Vagina (tissue), 2 donors: ENCODE measurements around the gene DNAAF1. TPM values are rescaled to one million over a fixed set of nuclear protein-coding genes. Genes with fewer than 3 reads are reported as not detected.

Source experiments
- DNase-seq, 2 donors: peaks; one replicate each; pipeline ENCODE4 v3.0.0-alpha.2; 2017; ENCODE audit errors: extremely low spot score in 2 of 2
- H3K27ac ChIP-seq: fragments of 200-600 bp; sonication (generic); one replicate; pipeline ENCODE4 v1.5.1; 2019
- H3K27me3 ChIP-seq: fragments of 200-600 bp; sonication (generic); one replicate; pipeline ENCODE4 v1.5.1; 2019
- H3K36me3 ChIP-seq, 2 donors: fragments of 200-600 bp; sonication (generic); one replicate each; pipeline ENCODE4 v1.5.1; 2017 to 2019
- H3K4me1 ChIP-seq: fragments of 200-600 bp; sonication (generic); one replicate; pipeline ENCODE4 v1.5.1; 2019
- H3K4me3 ChIP-seq, 2 donors: fragments of 200-600 bp; sonication (generic); 1 replicate in 1 of 2; 2 replicates in 1 of 2; pipeline ENCODE4 v1.5.1; 2016 to 2019
- H3K9me3 ChIP-seq: fragments of 200-600 bp; sonication (generic); one replicate; pipeline ENCODE4 v1.5.1; 2019
- POLR2A ChIP-seq, 2 donors: fragments of 450-650 bp; IDR thresholded peaks; one replicate each; pipeline ENCODE4 v1.6.1; 2017; ENCODE audit warnings: antibody characterized with exemption in 2 of 2, mild to moderate bottlenecking in 2 of 2, moderate library complexity in 2 of 2
- POLR2AphosphoS5 ChIP-seq, 2 donors: sonication (generic); formaldehyde crosslinking; IDR thresholded peaks; one replicate each; pipeline ENCODE4 v1.9.0; 2017; ENCODE audit warnings: antibody characterized with exemption in 2 of 2, mild to moderate bottlenecking in 2 of 2, low read depth in 1 of 2; ENCODE audit not compliant: insufficient read depth in 1 of 2
- intact Hi-C: fragments of 100-400 bp; cut with DNase I; formaldehyde crosslinking; loops from one replicate; pipeline ENCODE4 v1.15.1; 2023
- total RNA-seq: library from RNA; depleted of rRNA; stranded (reverse); fragments of >200 nt; gene quantifications from one replicate; pipeline ENCODE4 v1.2.3, GENCODE V29; 2016
- TF ChIP-seq, protein P1 (sequence below), 3 experiments: fragments of 450-650 bp in 2 of 3; fragments of 200-600 bp in 1 of 3; sonication (generic) in 1 of 3; IDR thresholded peaks; one replicate each; pipeline ENCODE4 v1.5.1; 2017 to 2019; ENCODE audit warnings: antibody characterized with exemption in 3 of 3, mild to moderate bottlenecking in 2 of 3, moderate library complexity in 2 of 3

Gene DNAAF1
- total RNA-seq, 1 donor from 2014 or later: not detected

DNA sequence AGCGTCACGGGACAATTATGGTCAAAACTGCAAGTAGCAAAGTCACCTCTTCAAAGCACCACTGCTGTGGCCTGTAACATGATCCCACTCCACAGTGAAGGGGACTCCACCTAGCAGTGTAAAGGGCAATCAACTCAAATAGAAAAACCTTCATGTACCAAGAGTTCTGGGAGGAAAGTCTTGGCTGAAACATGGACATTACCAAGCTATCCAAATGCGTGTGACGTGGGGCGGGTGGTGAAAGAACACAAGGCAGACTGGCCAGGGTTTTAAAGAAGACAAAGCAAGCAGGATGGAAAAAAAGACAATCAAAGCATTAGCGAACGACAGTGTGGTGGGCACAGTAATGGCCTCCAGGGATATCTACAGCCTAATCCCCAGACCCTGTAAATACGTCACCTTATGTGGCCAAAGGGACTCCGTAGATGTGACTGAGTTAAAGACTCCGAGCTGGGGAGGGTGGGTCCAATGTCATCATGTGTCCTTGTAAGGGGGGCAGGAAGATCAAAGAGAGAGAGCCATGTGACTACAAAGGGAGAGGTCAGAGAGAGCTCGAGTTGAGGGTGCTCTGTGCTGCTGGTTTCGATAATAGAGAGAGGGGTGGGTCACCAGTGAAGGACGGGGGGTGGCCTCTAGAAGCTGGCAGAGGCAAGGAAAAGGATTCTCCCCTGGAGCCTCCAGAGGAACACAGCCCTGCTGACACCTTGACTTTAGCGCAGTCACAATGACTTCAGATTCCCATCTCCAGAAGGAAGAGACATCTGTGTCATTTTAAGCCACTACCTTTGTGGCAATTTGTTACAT, 6.1 kb upstream of the DNAAF1 start:
- no peak overlapping the region for H3K27ac ChIP-seq
- TF ChIP-seq POLR2AphosphoS5 (IDR thresholded peaks at IDR 0.05; ENCODE audit: insufficient read depth in 1 of 2, low read depth in 1 of 2) (no peak), POLR2A (IDR thresholded peaks at IDR 0.05) (no peak)
- TF ChIP-seq, protein P1, sequence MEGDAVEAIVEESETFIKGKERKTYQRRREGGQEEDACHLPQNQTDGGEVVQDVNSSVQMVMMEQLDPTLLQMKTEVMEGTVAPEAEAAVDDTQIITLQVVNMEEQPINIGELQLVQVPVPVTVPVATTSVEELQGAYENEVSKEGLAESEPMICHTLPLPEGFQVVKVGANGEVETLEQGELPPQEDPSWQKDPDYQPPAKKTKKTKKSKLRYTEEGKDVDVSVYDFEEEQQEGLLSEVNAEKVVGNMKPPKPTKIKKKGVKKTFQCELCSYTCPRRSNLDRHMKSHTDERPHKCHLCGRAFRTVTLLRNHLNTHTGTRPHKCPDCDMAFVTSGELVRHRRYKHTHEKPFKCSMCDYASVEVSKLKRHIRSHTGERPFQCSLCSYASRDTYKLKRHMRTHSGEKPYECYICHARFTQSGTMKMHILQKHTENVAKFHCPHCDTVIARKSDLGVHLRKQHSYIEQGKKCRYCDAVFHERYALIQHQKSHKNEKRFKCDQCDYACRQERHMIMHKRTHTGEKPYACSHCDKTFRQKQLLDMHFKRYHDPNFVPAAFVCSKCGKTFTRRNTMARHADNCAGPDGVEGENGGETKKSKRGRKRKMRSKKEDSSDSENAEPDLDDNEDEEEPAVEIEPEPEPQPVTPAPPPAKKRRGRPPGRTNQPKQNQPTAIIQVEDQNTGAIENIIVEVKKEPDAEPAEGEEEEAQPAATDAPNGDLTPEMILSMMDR (IDR thresholded peaks at IDR 0.05): no peak

DNA sequence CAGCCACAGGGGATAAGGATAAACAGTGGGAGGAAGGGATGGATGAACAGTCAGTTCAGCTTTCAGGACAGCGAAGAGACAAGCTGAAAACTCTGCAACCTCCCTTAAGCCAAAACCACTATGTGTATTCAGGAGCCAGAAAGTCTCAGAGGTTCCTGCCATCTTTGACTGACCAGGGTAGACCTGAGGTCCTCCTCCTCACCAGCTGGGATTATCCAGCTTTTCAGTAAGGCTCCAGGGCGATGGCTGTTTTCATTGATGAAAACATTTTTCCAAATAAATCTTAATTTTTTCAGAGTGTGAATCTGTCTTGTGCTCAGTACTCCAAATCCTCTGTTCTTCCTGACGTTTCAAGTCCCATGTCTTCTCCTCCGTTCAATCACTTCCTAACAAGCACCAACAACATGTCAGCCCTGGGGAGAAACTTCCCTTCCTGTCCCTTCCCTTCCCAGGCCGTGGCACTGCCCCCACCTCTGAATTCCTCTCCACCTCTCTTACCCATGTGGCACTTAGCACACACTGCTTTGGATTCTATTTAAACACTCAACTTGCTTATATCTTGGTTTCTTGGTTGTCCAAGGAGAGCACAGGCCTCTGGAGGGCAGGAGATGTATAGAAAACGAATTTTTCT, 5.4 kb upstream of the DNAAF1 start:
- TF ChIP-seq, protein P1 (IDR thresholded peaks at IDR 0.05): no peak
- TF ChIP-seq POLR2AphosphoS5 (IDR thresholded peaks at IDR 0.05; ENCODE audit: insufficient read depth in 1 of 2, low read depth in 1 of 2) (no peak), POLR2A (IDR thresholded peaks at IDR 0.05) (no peak)
- no peaks in the 10 kb centered on the region for H3K27me3 ChIP-seq
- intact Hi-C loops: no loop called here
- H3K36me3 ChIP-seq: no peaks in the 10 kb centered on the region
- no peak overlapping the region for H3K4me3 ChIP-seq
- no peak overlapping the region for H3K27ac ChIP-seq
- no peak for DNase-seq
- H3K4me1 ChIP-seq: peaks cover 25% of the 10 kb centered on the region
- H3K9me3 ChIP-seq: no peaks in the 10 kb centered on the region

More for the DNA sequence above, 6.1 kb upstream of the DNAAF1 start:
- Histone ChIP-seq H3K4me3 (no peak overlapping the region), H3K4me1 (peaks cover 20% of the 10 kb centered on the region), H3K36me3 (no peaks in the 10 kb centered on the region), H3K9me3 (no peaks in the 10 kb centered on the region), H3K27me3 (no peaks in the 10 kb centered on the region)
- intact Hi-C loops: no loop called here
- DNase-seq: no peak

DNA sequence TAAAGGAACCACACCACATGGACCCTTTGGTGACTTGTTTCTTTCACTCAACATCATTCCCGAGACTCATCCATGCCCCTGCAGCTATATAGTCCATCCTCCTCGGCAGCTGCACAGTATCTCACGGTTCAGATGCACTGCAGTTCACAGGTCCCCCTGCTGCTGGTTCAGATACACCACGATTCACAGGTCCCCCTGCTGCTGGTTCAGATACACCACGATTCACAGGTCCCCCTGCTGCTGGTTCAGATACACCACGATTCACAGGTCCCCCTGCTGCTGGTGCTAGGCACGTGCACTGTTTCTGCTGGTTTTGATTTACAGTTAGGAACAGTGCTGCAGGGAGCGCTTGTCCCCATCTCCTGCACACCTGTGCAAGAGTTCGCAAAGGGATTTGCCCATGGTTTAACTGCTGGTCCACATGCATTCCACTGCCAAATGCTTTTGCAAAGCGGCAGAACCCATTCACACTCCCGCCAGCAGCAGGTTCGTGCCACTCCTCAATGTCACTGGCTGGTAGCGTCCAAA, 3.9 kb upstream of the DNAAF1 start:
- Histone ChIP-seq H3K36me3 (no peaks in the 10 kb centered on the region), H3K4me3 (no peak overlapping the region), H3K4me1 (peaks cover 25% of the 10 kb centered on the region), H3K27ac (no peak overlapping the region), H3K27me3 (no peaks in the 10 kb centered on the region), H3K9me3 (no peaks in the 10 kb centered on the region)
- no peak for TF ChIP-seq POLR2AphosphoS5 (IDR thresholded peaks at IDR 0.05; ENCODE audit: insufficient read depth in 1 of 2, low read depth in 1 of 2)
- TF ChIP-seq, protein P1 (IDR thresholded peaks at IDR 0.05): no peak
- no peak for TF ChIP-seq POLR2A (IDR thresholded peaks at IDR 0.05)
- intact Hi-C loops: no loop called here
- no peak for DNase-seq

DNA sequence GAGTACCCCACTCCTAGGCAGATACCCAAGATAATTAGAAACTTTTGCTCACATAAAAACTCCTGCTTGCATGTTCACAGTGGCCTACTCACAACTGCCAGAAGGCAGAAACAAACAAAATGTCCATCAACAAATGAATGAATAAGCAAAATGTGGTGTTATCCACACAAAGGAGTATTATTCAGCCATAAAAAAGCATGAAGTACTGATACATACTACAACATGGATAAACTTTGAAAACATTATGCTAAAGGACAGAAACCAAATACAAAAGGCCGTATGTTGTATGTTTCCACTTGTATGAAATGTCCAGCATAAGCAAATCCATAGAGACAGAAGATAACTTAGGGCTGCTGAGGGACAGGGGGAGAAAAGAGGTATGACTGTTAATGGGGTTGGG, 2.0 kb upstream of the DNAAF1 start:
- H3K27me3 ChIP-seq: no peaks in the 10 kb centered on the region

More for the DNA sequence above, 2.0 kb upstream of the DNAAF1 start:
- H3K27ac ChIP-seq: no peak overlapping the region
- intact Hi-C loops: no loop called here
- no peak for TF ChIP-seq POLR2A (IDR thresholded peaks at IDR 0.05)
- TF ChIP-seq POLR2AphosphoS5 (IDR thresholded peaks at IDR 0.05; ENCODE audit: insufficient read depth in 1 of 2, low read depth in 1 of 2): no peak
- TF ChIP-seq, protein P1 (IDR thresholded peaks at IDR 0.05): no peak
- no peak for DNase-seq
- H3K4me3 ChIP-seq: no peak overlapping the region
- H3K9me3 ChIP-seq: no peaks in the 10 kb centered on the region
- H3K36me3 ChIP-seq: no peaks in the 10 kb centered on the region
- H3K4me1 ChIP-seq: peaks cover 25% of the 10 kb centered on the region
